DMS114 treated with DMSO at 0.1 percent for 48 hours (cell line): ENCODE results near the gene UTP4.

Experiments
- DNase-seq: peaks from one replicate; lab custom pipeline; 2025; ENCODE audit not compliant: unreplicated experiment; lab: John Stamatoyannopoulos, UW

Gene UTP4

DNA sequence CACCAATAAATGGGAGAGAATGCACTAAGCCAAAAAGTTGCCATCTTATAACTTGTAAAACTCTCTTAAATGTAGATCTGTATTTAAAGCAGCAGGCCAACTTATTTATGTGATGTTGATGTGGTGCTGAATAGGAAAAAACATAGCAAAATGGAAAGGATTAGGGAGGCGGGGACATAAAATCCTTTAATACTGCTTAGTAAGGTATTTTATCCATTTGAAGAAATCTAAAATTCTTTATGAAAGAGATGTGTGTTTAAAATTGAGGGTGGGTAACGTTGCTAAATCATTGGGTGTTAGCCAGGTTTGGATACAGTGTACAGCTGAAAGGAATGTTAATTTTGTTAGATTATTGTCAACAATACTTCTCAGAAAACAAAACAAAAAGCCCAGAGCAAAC lies 68.8 kb downstream of the UTP4 start:
- DNase-seq = no peak

- DNase-seq = no peak
Measured at GRCh38 chr16:69201787-69202186, 69.3 kb downstream of the UTP4 start.

- no peak for DNase-seq
Measured at GRCh38 chr16:69204172-69204571, 71.7 kb downstream of the UTP4 start.

- no peak for DNase-seq
Measured at GRCh38 chr16:69209735-69210134, 77.3 kb downstream of the UTP4 start.

- DNase-seq = no peak
Measured at GRCh38 chr16:69217433-69217832, 85.0 kb downstream of the UTP4 start.
